Smooth muscle cell (in vitro differentiated cells): ENCODE measurements around the gene SRRM2. TPM values are rescaled to one million over a fixed set of nuclear protein-coding genes. Genes with fewer than 3 reads are reported as not detected.

ENCODE experiments used
- DNase-seq: peaks from one replicate; lab custom pipeline; 2025; ENCODE audit not compliant: unreplicated experiment; lab: John Stamatoyannopoulos, UW
- H2AFZ ChIP-seq: fragments of 200-600 bp; sonication (generic); 2 replicates; pipeline ENCODE4 v1.6.0; 2016; ENCODE audit warnings: antibody characterized with exemption, low read depth, mild to moderate bottlenecking
- H3F3A ChIP-seq: fragments of 200-600 bp; sonication (generic); 2 replicates; pipeline ENCODE4 v1.6.0; 2017; ENCODE audit warnings: antibody characterized with exemption, low read depth
- H3K27ac ChIP-seq: fragments of 200-600 bp; sonication (generic); 2 replicates; pipeline ENCODE4 v1.5.1; 2016; ENCODE audit warnings: low read depth, mild to moderate bottlenecking
- H3K27me3 ChIP-seq: fragments of 200-600 bp; sonication (generic); 2 replicates; pipeline ENCODE4 v1.6.1; 2016; ENCODE audit warnings: low read depth, mild to moderate bottlenecking
- H3K36me3 ChIP-seq: fragments of 200-600 bp; sonication (generic); 2 replicates; pipeline ENCODE4 v1.5.1; 2016; ENCODE audit warnings: low read depth
- H3K4me1 ChIP-seq: fragments of 200-600 bp; sonication (generic); 2 replicates; pipeline ENCODE4 v1.5.1; 2016; ENCODE audit warnings: low read depth
- H3K4me2 ChIP-seq: fragments of 200-600 bp; sonication (generic); 2 replicates; pipeline ENCODE4 v1.6.0; 2016; ENCODE audit warnings: mild to moderate bottlenecking
- H3K4me3 ChIP-seq: fragments of 200-600 bp; sonication (generic); 2 replicates; pipeline ENCODE4 v1.5.1; 2016; ENCODE audit warnings: mild to moderate bottlenecking
- H3K79me2 ChIP-seq: fragments of 200-600 bp; sonication (generic); 2 replicates; pipeline ENCODE4 v1.6.0; 2016; ENCODE audit warnings: low read depth, mild to moderate bottlenecking
- H3K9ac ChIP-seq: fragments of 200-600 bp; sonication (generic); 2 replicates; pipeline ENCODE4 v1.6.0; 2016; ENCODE audit warnings: low read depth
- H3K9me3 ChIP-seq: fragments of 200-600 bp; sonication (generic); replicated peaks from 2 replicates; pipeline ENCODE4 v1.5.1; 2016; ENCODE audit warnings: low read depth
- H4K20me1 ChIP-seq: fragments of 200-600 bp; sonication (generic); 2 replicates; pipeline ENCODE4 v1.6.0; 2016; ENCODE audit warnings: low read depth
- CTCF ChIP-seq: fragments of 200-600 bp; sonication (generic); IDR thresholded peaks from 2 replicates; pipeline ENCODE4 v1.5.1; 2017; ENCODE audit warnings: borderline replicate concordance, mild to moderate bottlenecking, antibody characterized with exemption; ENCODE audit not compliant: insufficient read depth, poor library complexity, severe bottlenecking
- WGBS: methylation state at CpG from one replicate; pipeline ENCODE4 v1.1.7; 2016; ENCODE audit warnings: low lambda C conversion rate; 5-methylcytosine and 5-hydroxymethylcytosine counted together
- polyA plus RNA-seq: library from polyadenylated mRNA; unstranded; fragments of >200 nt; fragmentation: Nextera tagmentation; extraction: Ambion mirVana; gene quantifications from 2 replicates; pipeline ENCODE4 v1.2.1, GENCODE V29; 2016
- total RNA-seq: library from RNA; depleted of rRNA; stranded (reverse); fragments of >200 nt; gene quantifications from 2 replicates; pipeline ENCODE4 v1.2.3, GENCODE V29; 2014

Gene SRRM2
- total and polyA plus RNA-seq, 2 experiments from 2014 or later, result 125 to 280 TPM

- Histone ChIP-seq H4K20me1 (peaks cover 97% of the 10 kb centered on the region), H3K27ac (no peak overlapping the region), H3K9me3 (no peaks in the 10 kb centered on the region), H3K9ac (no peak overlapping the region), H3K4me1 (no peaks in the 10 kb centered on the region), H2AFZ (no peak overlapping the region), H3K4me3 (no peak overlapping the region), H3K79me2 (peaks cover 60% of the 10 kb centered on the region), H3K4me2 (no peak overlapping the region), H3K36me3 (peaks cover 22% of the 10 kb centered on the region), H3K27me3 (no peaks in the 10 kb centered on the region), H3F3A (peaks cover 34% of the 10 kb centered on the region)
- DNase-seq, result no peak
- WGBS, result 97% methylated on average over 14 of the region's 14 CpGs
- no peak for TF ChIP-seq CTCF
Measured at GRCh38 chr16:2767891-2768290, 15.5 kb downstream of the SRRM2 start.

- Histone ChIP-seq H3K27ac (no peak overlapping the region), H2AFZ (no peak overlapping the region), H3K36me3 (peaks cover 16% of the 10 kb centered on the region), H3K27me3 (no peaks in the 10 kb centered on the region), H3K4me3 (no peak overlapping the region), H3K4me1 (no peaks in the 10 kb centered on the region), H3K9ac (no peak overlapping the region), H3F3A (peaks cover 34% of the 10 kb centered on the region), H3K4me2 (no peak overlapping the region), H3K79me2 (peaks cover 59% of the 10 kb centered on the region), H3K9me3 (no peaks in the 10 kb centered on the region), H4K20me1 (peaks cover 94% of the 10 kb centered on the region)
- TF ChIP-seq CTCF, result no peak
- DNase-seq, result no peak
- 92% methylated on average over 14 of the region's 17 CpGs for WGBS
Measured at GRCh38 chr16:2768403-2769089, 16.1 kb downstream of the SRRM2 start.

- Histone ChIP-seq H3K79me2 (peaks cover 58% of the 10 kb centered on the region), H3K27me3 (no peaks in the 10 kb centered on the region), H2AFZ (no peak overlapping the region), H4K20me1 (peaks cover 93% of the 10 kb centered on the region), H3K4me3 (no peak overlapping the region), H3F3A (peaks cover 36% of the 10 kb centered on the region), H3K9me3 (no peaks in the 10 kb centered on the region), H3K9ac (no peak overlapping the region), H3K36me3 (peaks cover 10% of the 10 kb centered on the region), H3K4me1 (no peaks in the 10 kb centered on the region), H3K27ac (no peak overlapping the region), H3K4me2 (no peak overlapping the region)
- DNase-seq, result no peak
- WGBS, result 91% methylated on average over 11 of the region's 11 CpGs
- TF ChIP-seq CTCF, result no peak
Measured at GRCh38 chr16:2769100-2769529, 16.7 kb downstream of the SRRM2 start.

- no peak for DNase-seq
Measured at GRCh38 chr16:2769675-2770056, 17.2 kb downstream of the SRRM2 start.

More at GRCh38 chr16:2769675-2770056, 17.2 kb downstream of the SRRM2 start:
- peaks cover 89% of the 10 kb centered on the region for H4K20me1 ChIP-seq
- H3K4me1 ChIP-seq, result no peaks in the 10 kb centered on the region
- peaks cover 5% of the 10 kb centered on the region for H3K36me3 ChIP-seq
- H3K9ac ChIP-seq, result no peak overlapping the region
- no peak for TF ChIP-seq CTCF
- no peak overlapping the region for H3K4me2 ChIP-seq
- 90% methylated on average over 14 of the region's 14 CpGs for WGBS
- no peaks in the 10 kb centered on the region for H3K9me3 ChIP-seq
- no peak overlapping the region for H2AFZ ChIP-seq
- peaks cover 42% of the 10 kb centered on the region for H3F3A ChIP-seq
- no peaks in the 10 kb centered on the region for H3K27me3 ChIP-seq
- peaks cover 56% of the 10 kb centered on the region for H3K79me2 ChIP-seq
- H3K4me3 ChIP-seq, result no peak overlapping the region
- no peak overlapping the region for H3K27ac ChIP-seq
